H1 (cell line): Measurements from ENCODE around the gene EIF4E. TPM values are rescaled to one million over a fixed set of nuclear protein-coding genes. Genes with fewer than 3 reads are reported as not detected.

Experiments
- CTCF ChIA-PET: fragments of 300-600 bp; sonication (Branson Sonifier 250); formaldehyde crosslinking; loops from one replicate; lab custom pipeline; 2021; ENCODE audit not compliant: partially characterized antibody; lab: Charles Lee
- POLR2A ChIA-PET: fragments of 300-600 bp; sonication (Branson Sonifier 250); formaldehyde crosslinking; loops from one replicate; lab custom pipeline; 2021; ENCODE audit warnings: inconsistent platforms; ENCODE audit not compliant: partially characterized antibody; lab: Charles Lee
- DNase-seq, 2 experiments: peaks; one replicate each; pipeline versions ENCODE4 v3.0.0 to v3.0.0-alpha.2; 2010 to 2022; ENCODE audit warnings: low spot score in 2 of 2, low read depth in 1 of 2, mixed read lengths in 1 of 2
- FAIRE-seq: peaks from 2 replicates; lab custom pipeline; 2011; peaks lifted over from hg19 to GRCh38; lab: Jason Lieb, UNC
- H2AFZ ChIP-seq: 2 replicates; pipeline ENCODE4 v1.8.1; 2012; ENCODE audit warnings: low read length, inconsistent platforms
- H2AK5ac ChIP-seq: 2 replicates; pipeline ENCODE4 v1.6.1; 2013; ENCODE audit warnings: low read depth, low read length
- H2BK120ac ChIP-seq: replicated peaks from 2 replicates; pipeline ENCODE3; 2013; ENCODE audit warnings: low read depth, low read length, inconsistent platforms
- H2BK12ac ChIP-seq: 2 replicates; pipeline ENCODE4 v1.6.1; 2013; ENCODE audit warnings: low read depth, low read length
- H2BK15ac ChIP-seq: 2 replicates; pipeline ENCODE4 v1.6.1; 2013; ENCODE audit warnings: low read length
- H2BK20ac ChIP-seq: 2 replicates; pipeline ENCODE4 v1.6.1; 2013; ENCODE audit warnings: low read length
- H2BK5ac ChIP-seq: 2 replicates; pipeline ENCODE4 v1.6.1; 2013; ENCODE audit warnings: low read depth, low read length
- H3K14ac ChIP-seq: 2 replicates; pipeline ENCODE4 v1.6.1; 2013; ENCODE audit warnings: inconsistent platforms; ENCODE audit not compliant: insufficient read length
- H3K18ac ChIP-seq: 2 replicates; pipeline ENCODE4 v1.6.1; 2013; ENCODE audit warnings: low read length; ENCODE audit errors: extremely low read depth
- H3K23ac ChIP-seq: 2 replicates; pipeline ENCODE4 v1.6.1; 2013; ENCODE audit warnings: inconsistent platforms; ENCODE audit not compliant: insufficient read length
- H3K23me2 ChIP-seq: 2 replicates; pipeline ENCODE4 v1.6.1; 2013; ENCODE audit warnings: low read depth, low read length
- H3K27ac ChIP-seq: 2 replicates; pipeline ENCODE4 v1.6.1; 2011; ENCODE audit warnings: low read depth, low read length, inconsistent platforms
- H3K27me3 ChIP-seq, 4 experiments: replicated peaks in 1 of 4; 1 replicate in 1 of 4; 2 replicates in 3 of 4; pipeline versions ENCODE4 v1.6.1 to v1.8.1; 2011 to 2013; ENCODE audit warnings: low read length in 3 of 4, mild to moderate bottlenecking in 3 of 4, inconsistent platforms in 2 of 4, mixed read lengths in 2 of 4, moderate library complexity in 1 of 4; ENCODE audit not compliant: control insufficient read depth in 3 of 4, insufficient read depth in 3 of 4; ENCODE audit errors: extremely low read depth in 1 of 4
- H3K36me3 ChIP-seq, 4 experiments: 2 replicates each; pipeline versions ENCODE4 v1.6.1 to v1.8.1; 2011 to 2013; ENCODE audit warnings: mild to moderate bottlenecking in 4 of 4, low read length in 3 of 4, moderate library complexity in 2 of 4, control low read depth in 1 of 4, inconsistent platforms in 1 of 4; ENCODE audit not compliant: insufficient read depth in 4 of 4, control insufficient read depth in 2 of 4
- H3K4ac ChIP-seq: replicated peaks from 2 replicates; pipeline ENCODE3; 2013; ENCODE audit warnings: low read length, low read depth, mixed read lengths, inconsistent platforms; ENCODE audit not compliant: insufficient read length
- H3K4me1 ChIP-seq, 4 experiments: replicated peaks in 1 of 4; 1 replicate in 1 of 4; 2 replicates in 3 of 4; pipeline versions ENCODE4 v1.6.1 to v1.8.1; 2011 to 2013; ENCODE audit warnings: low read length in 3 of 4, inconsistent platforms in 2 of 4, mixed read lengths in 1 of 4; ENCODE audit not compliant: insufficient read depth in 4 of 4, control insufficient read depth in 3 of 4
- H3K4me2 ChIP-seq, 2 experiments: 2 replicates each; pipeline versions ENCODE4 v1.6.1 to v1.8.1; 2011 to 2013; ENCODE audit warnings: low read depth in 2 of 2, low read length in 2 of 2, control low read depth in 1 of 2, inconsistent platforms in 1 of 2, mild to moderate bottlenecking in 1 of 2; ENCODE audit not compliant: insufficient read depth in 1 of 2
- H3K4me3 ChIP-seq, 4 experiments: fragments of 200-600, 300-600 bp in 1 of 4; sonication (generic), shearing (Covaris generic), sonication (Bioruptor Twin) in 1 of 4; 2 replicates each; pipeline versions ENCODE4 v1.5.1 to v1.8.1; 2011 to 2016; ENCODE audit warnings: low read length in 4 of 4, low read depth in 3 of 4, control low read depth in 2 of 4, inconsistent platforms in 2 of 4, mild to moderate bottlenecking in 2 of 4, mixed read lengths in 1 of 4, moderate library complexity in 1 of 4; ENCODE audit not compliant: insufficient read depth in 2 of 4; ENCODE audit errors: extremely low read depth in 1 of 4
- H3K56ac ChIP-seq: replicated peaks from 2 replicates; pipeline ENCODE3; 2013; ENCODE audit warnings: low read depth, mild to moderate bottlenecking, mixed read lengths, low read length, inconsistent platforms; ENCODE audit not compliant: insufficient read length
- H3K79me1 ChIP-seq: 2 replicates; pipeline ENCODE4 v1.6.1; 2013; ENCODE audit warnings: low read depth, low read length, control low read depth
- H3K79me2 ChIP-seq, 2 experiments: 2 replicates each; pipeline versions ENCODE4 v1.6.1 to v1.8.1; 2012 to 2013; ENCODE audit warnings: low read length in 2 of 2, mild to moderate bottlenecking in 2 of 2, inconsistent platforms in 1 of 2; ENCODE audit not compliant: insufficient read depth in 2 of 2, control insufficient read depth in 1 of 2
- H3K9ac ChIP-seq, 4 experiments: replicated peaks in 1 of 4; 1 replicate in 1 of 4; 2 replicates in 3 of 4; pipeline versions ENCODE4 v1.6.1 to v1.8.1; 2011 to 2013; ENCODE audit warnings: low read depth in 3 of 4, low read length in 3 of 4, control low read depth in 2 of 4, mild to moderate bottlenecking in 2 of 4, moderate library complexity in 2 of 4, inconsistent platforms in 1 of 4; ENCODE audit errors: extremely low read depth in 1 of 4
- H3K9me3 ChIP-seq, 2 experiments: 2 replicates each; pipeline versions ENCODE4 v1.6.1 to v1.8.1; 2012 to 2013; ENCODE audit warnings: mild to moderate bottlenecking in 2 of 2, moderate library complexity in 2 of 2, control low read depth in 1 of 2, inconsistent platforms in 1 of 2, low read depth in 1 of 2, low read length in 1 of 2, mixed read lengths in 1 of 2; ENCODE audit not compliant: insufficient read depth in 2 of 2
- H4K20me1 ChIP-seq, 2 experiments: replicated peaks in 1 of 2; 2 replicates each; pipeline versions ENCODE3 to v1.8.1; 2011 to 2013; ENCODE audit warnings: inconsistent platforms in 2 of 2, low read length in 2 of 2, mild to moderate bottlenecking in 1 of 2; ENCODE audit not compliant: insufficient read depth in 2 of 2, control insufficient read depth in 1 of 2
- H4K5ac ChIP-seq: 2 replicates; pipeline ENCODE4 v1.6.1; 2013; ENCODE audit warnings: low read length, low read depth, mixed read lengths, inconsistent platforms; ENCODE audit not compliant: insufficient read length
- H4K8ac ChIP-seq: 2 replicates; pipeline ENCODE4 v1.8.0; 2013; ENCODE audit warnings: mild to moderate bottlenecking, moderate library complexity, low read length, inconsistent platforms; ENCODE audit not compliant: insufficient read depth; ENCODE audit errors: extremely low read depth
- H4K91ac ChIP-seq: replicated peaks from 2 replicates; pipeline ENCODE3; 2013; ENCODE audit warnings: low read length, mixed read lengths, inconsistent platforms; ENCODE audit not compliant: insufficient read length
- GABPA ChIP-seq: IDR thresholded peaks from 2 replicates; pipeline ENCODE4 v1.6.1; 2011; ENCODE audit warnings: mild to moderate bottlenecking, low read length, moderate library complexity, borderline replicate concordance; ENCODE audit not compliant: insufficient read depth
- WGBS, 2 experiments: shearing (Covaris generic) in 1 of 2; methylation state at CpG; one replicate each; pipeline versions ENCODE4 v1.1.6 to v1.1.7; 2013 to 2015; ENCODE audit warnings: low lambda C conversion rate in 2 of 2, mixed read lengths in 2 of 2, inconsistent platforms in 1 of 2, low coverage in 1 of 2, missing lambda C conversion rate in 1 of 2; ENCODE audit not compliant: insufficient replicate concordance in 2 of 2, insufficient coverage in 1 of 2, insufficient read length in 1 of 2; ENCODE audit errors: extremely low coverage in 1 of 2, missing lambda C conversion rate in 1 of 2; 5-methylcytosine and 5-hydroxymethylcytosine counted together
- polyA plus RNA-seq, 7 experiments: library from polyadenylated mRNA; depleted of rRNA in 3 of 7; stranded (reverse) in 5 of 7; unstranded in 2 of 7; fragments of >200 nt in 5 of 7; fragments of 200-250 nt in 2 of 7; gene quantifications; 1 replicate in 5 of 7; 2 replicates in 1 of 7; 4 replicates in 1 of 7; pipeline versions ENCODE4 v1.2.1 to v1.2.3, GENCODE V29; 2011 to 2013; ENCODE audit warnings: missing spikeins in 2 of 7, mixed read lengths in 2 of 7
- total RNA-seq: library from RNA; stranded (reverse); fragmentation: NEBNext Ultra II Directional; extraction: Animal tissue kit (Norgen Biotek cat#: 25700); gene quantifications from 2 replicates; pipeline ENCODE4 v1.2.1, GENCODE V29; 2021
- TF ChIP-seq, protein P1 (sequence below): IDR thresholded peaks from 2 replicates; pipeline ENCODE4 v1.6.1; 2012; ENCODE audit warnings: inconsistent platforms

EIF4E gene
- total and polyA plus RNA-seq, 2 of the 8 experiments (the other 6 are each of a cell fraction or from before 2014, with no cell fraction given), result 59.6 to 185 TPM

DNA sequence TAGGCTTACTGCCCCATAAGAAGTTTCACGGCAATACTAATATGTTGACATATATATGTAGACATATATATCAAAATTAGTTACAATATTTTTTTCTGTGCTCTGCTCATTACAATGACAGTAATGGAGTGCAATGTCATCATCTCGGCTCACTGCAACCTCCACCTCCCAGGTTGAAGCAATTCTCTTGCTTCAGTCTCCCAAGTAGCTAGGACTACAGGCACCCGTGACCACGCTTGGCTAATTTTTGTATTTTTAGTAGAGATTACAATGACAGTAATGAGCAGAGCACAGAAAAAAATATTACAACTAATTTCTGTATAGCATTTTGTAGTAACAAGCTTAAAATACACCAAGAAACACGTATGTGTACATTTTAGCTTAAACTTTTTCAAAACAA, 7.6 kb downstream of the EIF4E start:
- POLR2A ChIA-PET, result no interaction called here
- H4K91ac ChIP-seq, result no peak overlapping the region
- FAIRE-seq, result no peak

More for the DNA sequence above, 7.6 kb downstream of the EIF4E start:
- H2BK120ac ChIP-seq, result no peak overlapping the region
- no peak overlapping the region for H2BK15ac ChIP-seq
- CTCF ChIA-PET, result interaction anchor here (0.7 to 1.6 kb wide), 2 partner anchors 29 to 78 kb away, joined by 3 to 4 read pairs; no protein-coding TSS in a partner anchor
- H3K27ac ChIP-seq, result no peak overlapping the region
- H2BK12ac ChIP-seq, result no peak overlapping the region
- WGBS, 2 experiments, result 93% methylated on average over 5 of the region's 5 CpGs; no CpG with 5 or more reads in 1 of the 2 experiments
- no peak overlapping the region for H4K8ac ChIP-seq
- H3K9me3 ChIP-seq, result no peaks in the 10 kb centered on the region
- H3K9ac ChIP-seq, result no peak overlapping the region
- no peaks in the 10 kb centered on the region; the same call in 1 of the 2 replicates for H3K23me2 ChIP-seq
- no peak overlapping the region for H3K18ac ChIP-seq
- TF ChIP-seq, protein P1, sequence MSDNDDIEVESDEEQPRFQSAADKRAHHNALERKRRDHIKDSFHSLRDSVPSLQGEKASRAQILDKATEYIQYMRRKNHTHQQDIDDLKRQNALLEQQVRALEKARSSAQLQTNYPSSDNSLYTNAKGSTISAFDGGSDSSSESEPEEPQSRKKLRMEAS, result no peak
- TF ChIP-seq GABPA, result no peak
- H3K4ac ChIP-seq, result no peak overlapping the region
- H4K5ac ChIP-seq, result no peak overlapping the region
- no peak overlapping the region for H3K4me2 ChIP-seq
- no peak overlapping the region for H3K56ac ChIP-seq
- no peaks in the 10 kb centered on the region for H3K27me3 ChIP-seq
- no peaks in the 10 kb centered on the region for H3K79me1 ChIP-seq
- no peak overlapping the region for H2AK5ac ChIP-seq
- peaks cover 8% of the 10 kb centered on the region in 2 experiments for H4K20me1 ChIP-seq
- H3K36me3 ChIP-seq, result peaks cover 0 to 16% (median 0%) of the 10 kb centered on the region in 4 experiments; a peak in 1 of 8 replicates
- DNase-seq, result no peak
- H3K4me1 ChIP-seq, result peaks cover 0 to 2% (median 1%) of the 10 kb centered on the region in 4 experiments; a peak in 1 of 7 replicates
- H2BK20ac ChIP-seq, result no peak overlapping the region
- no peak overlapping the region for H2BK5ac ChIP-seq
- no peak overlapping the region for H3K4me3 ChIP-seq
- no peak overlapping the region for H3K23ac ChIP-seq
- H2AFZ ChIP-seq, result no peak overlapping the region
- H3K79me2 ChIP-seq, result peaks cover 75 to 100% of the 10 kb centered on the region in 2 experiments
- no peak overlapping the region for H3K14ac ChIP-seq
